ENCODE results near the gene LARGE1.

The LARGE1 gene

DNA sequence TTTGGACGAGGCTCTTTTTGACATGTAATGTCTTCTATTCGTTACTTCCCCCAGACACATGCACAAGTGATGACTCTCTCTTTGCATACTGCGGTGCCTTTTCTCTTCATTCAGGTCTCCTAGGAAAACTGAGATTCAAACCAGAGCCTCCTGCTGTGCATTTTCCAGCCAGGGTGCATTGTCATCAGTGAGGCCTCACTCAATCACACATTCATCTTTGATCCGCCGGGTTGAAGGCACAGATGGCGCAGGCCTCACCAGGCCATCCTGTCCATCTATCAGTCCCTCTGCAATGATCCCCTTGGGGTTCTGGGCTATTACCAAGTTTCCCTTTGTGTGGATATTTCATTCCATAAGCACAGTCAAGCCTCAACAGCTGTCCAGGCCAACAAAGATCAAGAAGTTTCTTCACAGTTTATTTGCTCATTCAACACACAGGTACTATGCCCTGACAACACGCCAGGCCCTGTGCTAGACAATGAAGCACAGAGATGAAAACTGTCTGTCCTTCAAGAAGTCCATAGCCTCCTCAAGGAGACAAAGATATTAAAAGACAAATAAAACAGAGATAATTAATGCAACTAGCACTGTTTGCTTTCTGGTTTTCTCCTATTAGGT is 107.8 kb downstream of the LARGE1 start:
- TF ChIP-seq, protein P1, sequence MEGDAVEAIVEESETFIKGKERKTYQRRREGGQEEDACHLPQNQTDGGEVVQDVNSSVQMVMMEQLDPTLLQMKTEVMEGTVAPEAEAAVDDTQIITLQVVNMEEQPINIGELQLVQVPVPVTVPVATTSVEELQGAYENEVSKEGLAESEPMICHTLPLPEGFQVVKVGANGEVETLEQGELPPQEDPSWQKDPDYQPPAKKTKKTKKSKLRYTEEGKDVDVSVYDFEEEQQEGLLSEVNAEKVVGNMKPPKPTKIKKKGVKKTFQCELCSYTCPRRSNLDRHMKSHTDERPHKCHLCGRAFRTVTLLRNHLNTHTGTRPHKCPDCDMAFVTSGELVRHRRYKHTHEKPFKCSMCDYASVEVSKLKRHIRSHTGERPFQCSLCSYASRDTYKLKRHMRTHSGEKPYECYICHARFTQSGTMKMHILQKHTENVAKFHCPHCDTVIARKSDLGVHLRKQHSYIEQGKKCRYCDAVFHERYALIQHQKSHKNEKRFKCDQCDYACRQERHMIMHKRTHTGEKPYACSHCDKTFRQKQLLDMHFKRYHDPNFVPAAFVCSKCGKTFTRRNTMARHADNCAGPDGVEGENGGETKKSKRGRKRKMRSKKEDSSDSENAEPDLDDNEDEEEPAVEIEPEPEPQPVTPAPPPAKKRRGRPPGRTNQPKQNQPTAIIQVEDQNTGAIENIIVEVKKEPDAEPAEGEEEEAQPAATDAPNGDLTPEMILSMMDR (IDR thresholded peaks at IDR 0.05; ENCODE audit: low read depth, low read length) = no peak
- H3K4me3 ChIP-seq (ENCODE audit: low read depth, low read length) = no peak overlapping the region

DNA sequence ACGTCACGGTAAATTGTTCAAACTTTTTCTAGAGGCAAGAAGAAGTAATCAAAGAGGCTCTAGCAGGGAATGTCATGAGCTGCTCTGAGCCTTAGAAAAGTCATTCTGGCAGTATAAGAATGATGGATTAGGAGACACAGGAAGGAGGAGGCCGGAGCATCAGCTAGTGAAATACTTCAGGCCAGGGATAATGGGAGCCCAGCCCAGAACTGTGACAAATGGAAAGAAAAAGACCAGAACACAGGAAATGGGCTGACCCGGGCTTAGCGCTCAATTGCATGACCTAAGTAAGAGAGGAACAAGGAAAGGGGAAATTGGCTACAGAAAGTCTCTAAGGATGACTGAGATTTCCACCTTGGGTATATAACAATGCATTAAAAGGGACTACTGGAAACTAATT is 108.6 kb downstream of the LARGE1 start:
- TF ChIP-seq, protein P1 (IDR thresholded peaks at IDR 0.05; ENCODE audit: low read depth, low read length) = no peak
- no peak overlapping the region for H3K4me3 ChIP-seq (ENCODE audit: low read depth, low read length)

DNA sequence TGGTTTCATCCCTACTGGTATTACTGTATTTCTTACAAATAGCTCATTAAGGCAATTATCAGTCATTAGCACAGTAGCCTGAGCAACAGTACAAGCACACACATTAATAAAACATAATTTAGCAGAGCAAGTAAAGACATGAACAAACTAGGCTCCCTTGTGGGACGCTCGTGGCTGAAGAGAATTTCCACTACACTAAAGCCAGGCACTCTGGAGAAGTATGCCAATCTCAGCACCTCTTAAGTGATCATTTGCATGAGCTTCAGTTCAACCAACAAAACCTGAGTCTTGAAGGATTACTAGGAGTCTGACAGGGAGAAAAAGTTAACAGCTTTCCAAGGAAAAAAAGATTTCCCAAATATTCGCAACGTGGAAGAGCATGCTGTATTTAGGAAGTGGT is 109.1 kb downstream of the LARGE1 start:
- TF ChIP-seq, protein P1 (IDR thresholded peaks at IDR 0.05; ENCODE audit: low read depth, low read length) = no peak
- H3K4me3 ChIP-seq (ENCODE audit: low read depth, low read length) = no peak overlapping the region

DNA sequence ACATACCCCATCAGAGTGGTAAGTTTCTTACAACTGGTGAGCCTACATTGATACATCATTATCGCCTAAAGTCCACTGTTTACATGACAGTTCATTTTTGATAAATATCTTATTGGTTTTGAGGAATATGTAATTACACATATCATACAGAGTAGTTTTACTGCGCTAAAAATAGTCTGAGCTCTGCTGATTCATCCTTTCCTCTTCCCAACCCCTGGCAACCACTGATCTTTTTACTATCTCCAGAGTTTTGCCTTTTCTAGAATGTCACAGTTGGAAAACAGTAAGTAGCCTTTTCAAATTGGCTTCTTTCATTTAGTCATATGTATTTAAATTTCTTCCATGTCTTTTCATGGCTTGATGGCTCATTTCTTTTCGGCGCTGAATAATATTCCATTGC is 112.8 kb downstream of the LARGE1 start:
- TF ChIP-seq, protein P1 (IDR thresholded peaks at IDR 0.05; ENCODE audit: low read depth, low read length) = no peak
- H3K4me3 ChIP-seq (ENCODE audit: low read depth, low read length) = no peak overlapping the region

DNA sequence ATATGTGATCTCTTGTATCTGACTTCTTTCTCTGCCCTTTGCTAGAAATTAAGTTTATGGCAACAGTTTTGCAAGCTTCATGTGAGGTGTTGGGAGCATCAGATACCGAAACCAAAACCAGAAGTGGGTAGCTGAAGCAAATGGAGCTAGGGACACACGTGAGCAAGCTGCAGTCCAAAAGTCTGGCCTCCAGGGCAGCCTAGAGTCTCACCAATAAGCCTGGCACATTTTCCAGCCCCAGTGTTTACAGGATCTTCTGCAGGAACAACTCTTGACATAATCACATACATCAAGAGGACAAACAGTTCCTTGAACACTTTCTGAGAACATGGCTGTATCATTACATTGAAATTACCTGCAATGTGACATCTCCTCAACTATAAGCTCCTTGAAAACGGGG is 114.1 kb downstream of the LARGE1 start:
- TF ChIP-seq, protein P1 (IDR thresholded peaks at IDR 0.05; ENCODE audit: low read depth, low read length) = no peak
- H3K4me3 ChIP-seq (ENCODE audit: low read depth, low read length) = no peak overlapping the region

DNA sequence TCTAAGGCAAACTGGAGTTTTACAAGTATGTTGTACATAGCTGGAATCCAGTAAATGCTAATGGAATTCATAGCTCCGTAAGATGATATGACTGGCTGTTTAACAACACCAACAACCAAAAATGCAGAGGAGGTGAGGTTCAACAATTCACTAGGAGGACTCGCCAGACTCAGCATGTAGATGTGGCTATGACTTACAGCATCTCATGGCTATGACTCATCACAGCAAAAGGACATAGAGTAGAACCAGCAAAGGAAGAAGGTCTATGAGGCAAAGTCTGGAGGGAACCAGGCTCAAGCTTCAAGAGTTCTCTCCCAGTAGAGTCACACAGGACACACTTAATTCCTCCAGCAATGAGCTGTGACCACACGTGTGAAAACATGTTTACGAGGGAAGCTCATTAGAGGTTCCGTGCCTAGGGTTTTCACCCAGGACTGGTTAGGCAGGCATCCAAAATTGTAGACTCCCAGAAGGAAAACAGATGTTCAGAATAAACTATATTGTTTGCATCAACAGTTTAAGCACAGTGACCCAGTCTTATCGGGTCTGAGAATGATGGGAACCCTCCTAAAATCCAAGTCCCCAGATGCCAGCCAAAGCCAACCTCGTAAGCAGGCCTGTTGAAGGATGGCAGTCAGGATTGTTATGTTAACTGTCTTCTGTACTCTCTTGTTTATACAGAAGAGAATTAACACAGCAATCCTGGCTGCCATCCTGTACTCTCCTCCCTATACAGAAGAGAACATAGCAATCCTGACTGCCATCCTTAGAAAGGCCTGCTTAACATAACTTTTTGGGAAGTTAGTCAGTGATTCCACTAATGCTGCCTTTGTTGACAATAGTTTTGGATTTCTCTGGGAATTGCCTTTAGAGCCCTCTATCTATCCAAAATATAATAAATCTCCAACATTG is 116.6 kb downstream of the LARGE1 start:
- H3K4me3 ChIP-seq (ENCODE audit: low read depth, low read length) = peak overlapping the region; percentile 8; the same call in 1 of the 2 replicates
- TF ChIP-seq, protein P1 (IDR thresholded peaks at IDR 0.05; ENCODE audit: low read depth, low read length) = no peak

DNA sequence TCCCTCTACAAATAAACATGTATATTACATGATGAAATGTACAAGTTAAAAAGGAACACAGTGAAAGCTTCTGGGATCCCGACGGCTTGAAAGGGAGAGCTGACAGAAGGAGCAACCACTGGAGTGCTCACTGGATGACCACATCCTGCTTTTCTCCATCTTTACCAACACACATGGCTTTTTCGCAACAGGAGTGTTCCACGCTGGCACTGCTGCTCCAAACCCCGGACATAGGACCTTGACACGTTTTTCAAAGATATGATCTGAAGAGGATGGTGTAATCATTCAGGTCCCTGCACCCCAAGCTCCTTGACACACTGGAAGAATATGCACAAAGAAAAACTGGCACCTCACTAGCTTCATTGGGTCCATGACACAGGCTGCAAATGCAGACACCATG is 121.9 kb downstream of the LARGE1 start:
- TF ChIP-seq, protein P1 (IDR thresholded peaks at IDR 0.05; ENCODE audit: low read depth, low read length) = no peak
- no peak overlapping the region for H3K4me3 ChIP-seq (ENCODE audit: low read depth, low read length)
